A549 (cell line): ENCODE results near the gene SVEP1. TPM values are rescaled to one million over a fixed set of nuclear protein-coding genes. Genes with fewer than 3 reads are reported as not detected.
A peak's percentile ranks its signal among the peaks of the same experiment; 100 is the strongest.

Experiments used
- ATAC-seq, 2 experiments: fragments of 200-7000 bp in 1 of 2; fragments of >200 bp in 1 of 2; cut with Nextera tagmentation in 1 of 2; cut with Tn5 transposase in 1 of 2; 3 replicates each; pipeline versions ENCODE4 v1.8.0 to v1.9.1; 2018 to 2020; ENCODE audit warnings: mild to moderate bottlenecking in 1 of 2, moderate library complexity in 1 of 2
- CTCF ChIA-PET: fragments of 300-600 bp; sonication (Branson Sonifier 250); formaldehyde crosslinking; extraction: SDS; loops from one replicate; lab custom pipeline; 2021; ENCODE audit warnings: antibody characterized with exemption, inconsistent platforms; lab: Yijun Ruan, JAX
- POLR2A ChIA-PET: fragments of 350-600 bp; formaldehyde crosslinking; extraction: SDS; loops from one replicate; lab custom pipeline; 2021; ENCODE audit warnings: antibody characterized with exemption, inconsistent platforms; lab: Yijun Ruan, JAX
- DNase-seq, 2 experiments: peaks; one replicate each; pipeline versions ENCODE4 v3.0.0 to v3.0.0-alpha.2; 2011 to 2016; ENCODE audit warnings: low read depth in 1 of 2, low spot score in 1 of 2
- FAIRE-seq: peaks from 2 replicates; lab custom pipeline; 2011; peaks lifted over from hg19 to GRCh38; lab: Jason Lieb, UNC
- H3K27ac ChIP-seq, 2 experiments: fragments of >200 bp; sonication (Bioruptor Twin); formaldehyde crosslinking; 3 replicates each; pipeline ENCODE4 v1.5.1; 2016 to 2017
- H3K4me1 ChIP-seq: fragments of >200 bp; sonication (Bioruptor Twin); formaldehyde crosslinking; 3 replicates; pipeline ENCODE4 v1.6.1; 2016
- H3K4me2 ChIP-seq: fragments of >200 bp; sonication (Bioruptor Twin); formaldehyde crosslinking; 3 replicates; pipeline ENCODE4 v1.6.1; 2016
- H3K4me3 ChIP-seq: fragments of >200 bp; sonication (Bioruptor Twin); formaldehyde crosslinking; 3 replicates; pipeline ENCODE4 v1.5.1; 2016
- H3K9me3 ChIP-seq: fragments of >200 bp; sonication (Bioruptor Twin); formaldehyde crosslinking; 3 replicates; pipeline ENCODE4 v1.6.1; 2016
- CBX2 ChIP-seq: fragments of 200-600 bp; sonication (generic); IDR thresholded peaks from 2 replicates; pipeline ENCODE4 v1.6.1; 2016; ENCODE audit warnings: low read depth, mild to moderate bottlenecking, borderline replicate concordance
- CEBPB ChIP-seq, 2 experiments: fragments of >200 bp in 1 of 2; sonication (Bioruptor Twin) in 1 of 2; formaldehyde crosslinking in 1 of 2; IDR thresholded peaks; 2 replicates each; pipeline ENCODE4 v1.6.1; 2012 to 2016
- CHD4 ChIP-seq: fragments of 200-600 bp; sonication (generic); IDR thresholded peaks from 2 replicates; pipeline ENCODE4 v1.6.1; 2016; ENCODE audit warnings: antibody characterized with exemption, mild to moderate bottlenecking, borderline replicate concordance
- EHMT2 ChIP-seq: fragments of 200-600 bp; sonication (generic); IDR thresholded peaks from 2 replicates; pipeline ENCODE4 v1.6.1; 2016; ENCODE audit warnings: antibody characterized with exemption, low read depth, mild to moderate bottlenecking, moderate library complexity
- ESRRA ChIP-seq: fragments of 150-350 bp; IDR thresholded peaks from 2 replicates; pipeline ENCODE4 v1.6.1; 2014; ENCODE audit warnings: mild to moderate bottlenecking, low read length, borderline replicate concordance
- GATA3 ChIP-seq: IDR thresholded peaks from 2 replicates; pipeline ENCODE4 v1.6.1; 2012; ENCODE audit warnings: borderline replicate concordance
- HDAC2 ChIP-seq: fragments of 200-600 bp; sonication (generic); IDR thresholded peaks from 2 replicates; pipeline ENCODE4 v1.6.1; 2016
- KDM5A ChIP-seq: fragments of 200-600 bp; sonication (generic); IDR thresholded peaks from 2 replicates; pipeline ENCODE4 v1.6.1; 2016; ENCODE audit warnings: antibody characterized with exemption, mild to moderate bottlenecking
- MYC ChIP-seq: IDR thresholded peaks from 2 replicates; pipeline ENCODE4 v1.6.1; 2012; ENCODE audit warnings: mild to moderate bottlenecking, inconsistent platforms, low read length, improper control_type of control experiment, borderline replicate concordance
- NFE2L2 ChIP-seq: fragments of 150-350 bp; conservative IDR thresholded peaks from 2 replicates; pipeline ENCODE4 v1.6.1; 2014; ENCODE audit warnings: low read length
- PHF8 ChIP-seq: fragments of 200-600 bp; sonication (generic); IDR thresholded peaks from 2 replicates; pipeline ENCODE4 v1.6.1; 2016; ENCODE audit warnings: low read depth, mild to moderate bottlenecking, antibody characterized with exemption, moderate library complexity, borderline replicate concordance
- RAD21 ChIP-seq, 2 experiments: fragments of >200 bp in 1 of 2; sonication (Bioruptor Twin) in 1 of 2; formaldehyde crosslinking in 1 of 2; IDR thresholded peaks in 1 of 2; conservative IDR thresholded peaks in 1 of 2; 2 replicates in 1 of 2; 3 replicates in 1 of 2; pipeline ENCODE4 v1.6.1; 2012 to 2018; ENCODE audit warnings: inconsistent platforms in 1 of 2
- RCOR1 ChIP-seq: fragments of 150-350 bp; IDR thresholded peaks from 2 replicates; pipeline ENCODE4 v1.6.1; 2014; ENCODE audit warnings: antibody characterized with exemption, low read length, low read depth
- RFX5 ChIP-seq: fragments of 450-650 bp; IDR thresholded peaks from 2 replicates; pipeline ENCODE4 v1.7.1; 2014; ENCODE audit warnings: antibody characterized with exemption, mild to moderate bottlenecking, moderate library complexity
- SMC3 ChIP-seq: fragments of >200 bp; sonication (Bioruptor Twin); formaldehyde crosslinking; IDR thresholded peaks from 3 replicates; pipeline ENCODE4 v1.6.1; 2018; ENCODE audit warnings: inconsistent platforms
- ZFP36 ChIP-seq: fragments of 450-650 bp; IDR thresholded peaks from 2 replicates; pipeline ENCODE4 v1.6.1; 2014; ENCODE audit warnings: borderline replicate concordance; ENCODE audit not compliant: partially characterized antibody
- ZNF302 ChIP-seq: fragments of 250-450 bp; sonication (Bioruptor Pico); IDR thresholded peaks from 2 replicates; pipeline ENCODE4 v1.9.0; 2021; ENCODE audit warnings: inconsistent platforms, mild to moderate bottlenecking, moderate library complexity
- WGBS: methylation state at CpG from one replicate; pipeline ENCODE4 v1.1.6; 2017; ENCODE audit errors: missing lambda C conversion rate; 5-methylcytosine and 5-hydroxymethylcytosine counted together
- polyA plus RNA-seq, 4 experiments: library from polyadenylated mRNA; depleted of rRNA in 3 of 4; stranded (reverse); fragments of >200 nt; fragmentation: RNase III in 1 of 4; extraction: RNeasy Plus Mini Kit Qiagen cat#74134 plus additional on column Dnase treatment in 1 of 4; gene quantifications; 2 replicates in 3 of 4; 3 replicates in 1 of 4; pipeline ENCODE4 v1.2.3, GENCODE V29; 2011 to 2017
- TF ChIP-seq, protein P1 (sequence below): fragments of >200 bp; sonication (Bioruptor Twin); formaldehyde crosslinking; IDR thresholded peaks from 3 replicates; pipeline ENCODE4 v1.5.1; 2016
- TF ChIP-seq, protein P2 (sequence below): fragments of >200 bp; sonication (Bioruptor Twin); formaldehyde crosslinking; IDR thresholded peaks from 2 replicates; pipeline ENCODE4 v1.6.1; 2016
- TF ChIP-seq, protein P3 (sequence below): IDR thresholded peaks from 2 replicates; pipeline ENCODE4 v1.6.1; 2012

Gene SVEP1
- polyA plus RNA-seq, 2 of the 4 experiments (the other 2 are of a cell fraction) = 0.52 to 1.5 TPM

GRCh38 chr9:110583237-110583636, 3.7 kb upstream of the SVEP1 start:
- Histone ChIP-seq H3K4me2 (0 out of 3 replicates have a peak overlapping the region, but pooled peaks have one; percentile 19), H3K4me1 (peaks cover 17% of the 10 kb centered on the region; the same call in 2 of the 3 replicates), H3K4me3 (no peak overlapping the region), H3K27ac (peak overlapping the region; percentile 1 to 9; a peak in 3 of 6 replicates), H3K9me3 (peaks cover 6% of the 10 kb centered on the region; the same call in 1 of the 3 replicates)
- ChIA-PET CTCF (no interaction called here), POLR2A (no interaction called here)
- ATAC-seq (peak in 1 of 2 experiments; percentile 35; a peak in 3 of 6 replicates), FAIRE-seq (no peak), DNase-seq (peak in 1 of 2 experiments; percentile 8)
- WGBS = 12% methylated on average over 4 of the region's 4 CpGs
- peak; percentile 49 to 69 for TF ChIP-seq RAD21 (conservative IDR thresholded peaks at IDR 0.05 in 1 of 2, IDR thresholded peaks at IDR 0.05 in 1 of 2)
- no peak for TF ChIP-seq CEBPB (IDR thresholded peaks at IDR 0.05)
- no peak for TF ChIP-seq EHMT2
- TF ChIP-seq, protein P1, sequence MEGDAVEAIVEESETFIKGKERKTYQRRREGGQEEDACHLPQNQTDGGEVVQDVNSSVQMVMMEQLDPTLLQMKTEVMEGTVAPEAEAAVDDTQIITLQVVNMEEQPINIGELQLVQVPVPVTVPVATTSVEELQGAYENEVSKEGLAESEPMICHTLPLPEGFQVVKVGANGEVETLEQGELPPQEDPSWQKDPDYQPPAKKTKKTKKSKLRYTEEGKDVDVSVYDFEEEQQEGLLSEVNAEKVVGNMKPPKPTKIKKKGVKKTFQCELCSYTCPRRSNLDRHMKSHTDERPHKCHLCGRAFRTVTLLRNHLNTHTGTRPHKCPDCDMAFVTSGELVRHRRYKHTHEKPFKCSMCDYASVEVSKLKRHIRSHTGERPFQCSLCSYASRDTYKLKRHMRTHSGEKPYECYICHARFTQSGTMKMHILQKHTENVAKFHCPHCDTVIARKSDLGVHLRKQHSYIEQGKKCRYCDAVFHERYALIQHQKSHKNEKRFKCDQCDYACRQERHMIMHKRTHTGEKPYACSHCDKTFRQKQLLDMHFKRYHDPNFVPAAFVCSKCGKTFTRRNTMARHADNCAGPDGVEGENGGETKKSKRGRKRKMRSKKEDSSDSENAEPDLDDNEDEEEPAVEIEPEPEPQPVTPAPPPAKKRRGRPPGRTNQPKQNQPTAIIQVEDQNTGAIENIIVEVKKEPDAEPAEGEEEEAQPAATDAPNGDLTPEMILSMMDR = peak; percentile 44
- peak; percentile 62 for TF ChIP-seq SMC3

GRCh38 chr9:110582156-110582555, 2.6 kb upstream of the SVEP1 start:
- FAIRE-seq = no peak
- H3K27ac ChIP-seq = peak overlapping the region in 1 of 2 experiments; percentile 49; a peak in 3 of 6 replicates
- H3K4me1 ChIP-seq = peaks cover 17% of the 10 kb centered on the region; the same call in 2 of the 3 replicates
- CTCF ChIA-PET = interaction anchor here (0.6 kb wide), 1 partner anchor 397 kb away, joined by 3 read pairs; no protein-coding TSS in a partner anchor
- no peak overlapping the region for H3K4me3 ChIP-seq
- H3K4me2 ChIP-seq = no peak overlapping the region
- no peak for ATAC-seq
- peaks cover 6% of the 10 kb centered on the region; the same call in 1 of the 3 replicates for H3K9me3 ChIP-seq
- POLR2A ChIA-PET = interaction anchor here (0.7 kb wide), 1 partner anchor 338 kb away, joined by 5 read pairs; no protein-coding TSS in a partner anchor
- WGBS = 68% methylated on average over 3 of the region's 3 CpGs
- TF ChIP-seq ZFP36 (no peak), CBX2 (no peak), HDAC2 (no peak), RAD21 (conservative IDR thresholded peaks at IDR 0.05 in 1 of 2, IDR thresholded peaks at IDR 0.05 in 1 of 2) (no peak)
- no peak for DNase-seq

DNA sequence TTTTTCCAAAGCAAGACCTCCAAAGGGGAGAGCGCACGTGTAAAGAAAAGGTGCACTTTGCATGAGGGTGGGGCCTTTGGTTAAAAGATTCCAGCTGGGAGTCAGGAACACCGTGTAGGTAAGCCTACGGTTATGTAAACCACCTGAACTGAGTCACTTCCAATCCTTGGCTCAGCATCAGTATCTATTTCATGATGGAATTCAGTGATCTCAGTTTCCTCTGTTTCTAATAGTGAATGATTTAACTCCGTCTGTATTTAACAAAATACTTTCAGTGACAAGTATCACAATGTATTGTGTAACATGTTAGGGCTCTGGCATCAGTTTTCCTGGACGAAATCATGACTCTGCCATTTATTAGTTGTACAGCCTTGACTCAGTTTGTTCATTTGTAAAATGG, 1.3 kb upstream of the SVEP1 start:
- Histone ChIP-seq H3K4me3 (no peak overlapping the region), H3K4me1 (peaks cover 23% of the 10 kb centered on the region; the same call in 2 of the 3 replicates), H3K9me3 (peaks cover 3% of the 10 kb centered on the region; the same call in 1 of the 3 replicates), H3K27ac (no peak overlapping the region; a peak in 1 of 6 replicates), H3K4me2 (peak overlapping the region; percentile 88; the same call in 1 of the 3 replicates)
- TF ChIP-seq, protein P2, sequence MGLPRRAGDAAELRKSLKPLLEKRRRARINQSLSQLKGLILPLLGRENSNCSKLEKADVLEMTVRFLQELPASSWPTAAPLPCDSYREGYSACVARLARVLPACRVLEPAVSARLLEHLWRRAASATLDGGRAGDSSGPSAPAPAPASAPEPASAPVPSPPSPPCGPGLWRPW = no peak
- no peak for TF ChIP-seq GATA3
- TF ChIP-seq MYC = no peak
- no peak for TF ChIP-seq RCOR1
- no peak for TF ChIP-seq CHD4
- TF ChIP-seq, protein P3, sequence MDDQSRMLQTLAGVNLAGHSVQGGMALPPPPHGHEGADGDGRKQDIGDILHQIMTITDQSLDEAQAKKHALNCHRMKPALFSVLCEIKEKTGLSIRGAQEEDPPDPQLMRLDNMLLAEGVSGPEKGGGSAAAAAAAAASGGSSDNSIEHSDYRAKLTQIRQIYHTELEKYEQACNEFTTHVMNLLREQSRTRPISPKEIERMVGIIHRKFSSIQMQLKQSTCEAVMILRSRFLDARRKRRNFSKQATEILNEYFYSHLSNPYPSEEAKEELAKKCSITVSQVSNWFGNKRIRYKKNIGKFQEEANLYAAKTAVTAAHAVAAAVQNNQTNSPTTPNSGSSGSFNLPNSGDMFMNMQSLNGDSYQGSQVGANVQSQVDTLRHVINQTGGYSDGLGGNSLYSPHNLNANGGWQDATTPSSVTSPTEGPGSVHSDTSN = no peak
- TF ChIP-seq RFX5 = no peak
- no peak for TF ChIP-seq PHF8
- TF ChIP-seq NFE2L2 = no peak
- TF ChIP-seq KDM5A = no peak
- TF ChIP-seq ESRRA = no peak
- TF ChIP-seq ZNF302 (CRISPR knock-in tag) = no peak
- DNase-seq (no peak), ATAC-seq (no peak), FAIRE-seq (no peak)
- ChIA-PET CTCF (no interaction called here), POLR2A (no interaction called here)
- 67% methylated on average over 6 of the region's 6 CpGs for WGBS
